Umbilical cord (tissue), 2 donors: ENCODE results near the gene CUX1. TPM values are rescaled to one million over a fixed set of nuclear protein-coding genes. Genes with fewer than 3 reads are reported as not detected.
"Not testable (repeated sequence)": the region's sequence is repeated elsewhere in the genome, so short reads cannot be mapped to it uniquely, and the experiment has no call there.

ENCODE experiments used
- DNase-seq: peaks from one replicate; pipeline ENCODE4 v3.0.0-alpha.2; 2015; ENCODE audit warnings: low spot score
- total RNA-seq: library from RNA; depleted of rRNA; stranded (reverse); fragments of >200 nt; gene quantifications from one replicate; pipeline ENCODE4 v1.2.3, GENCODE V29; 2014; ENCODE audit warnings: low replicate concordance; ENCODE audit not compliant: insufficient read depth

Gene CUX1
- total RNA-seq, 1 donor from 2014 or later = 92.0 TPM

- no peak for DNase-seq
Measured at GRCh38 chr7:101854084-101854865, 36.8 kb downstream of the CUX1 start.

- DNase-seq = peak; percentile 79
Measured at GRCh38 chr7:101856473-101857357, 39.3 kb downstream of the CUX1 start.

GRCh38 chr7:101857358-101857811, 40.0 kb downstream of the CUX1 start:
- no peak for DNase-seq

GRCh38 chr7:101858437-101859385, 41.3 kb downstream of the CUX1 start:
- DNase-seq = no peak

- DNase-seq = no peak
Measured at GRCh38 chr7:101859411-101860106, 42.1 kb downstream of the CUX1 start.

GRCh38 chr7:101860316-101861217, 43.1 kb downstream of the CUX1 start:
- DNase-seq = no peak

- no peak for DNase-seq
Measured at GRCh38 chr7:101861218-101861775, 43.9 kb downstream of the CUX1 start.

GRCh38 chr7:101862280-101863220, 45.1 kb downstream of the CUX1 start:
- DNase-seq = peak; percentile 48

GRCh38 chr7:101863598-101863997, 46.2 kb downstream of the CUX1 start:
- no peak for DNase-seq

GRCh38 chr7:101864039-101864438, 46.6 kb downstream of the CUX1 start:
- no peak for DNase-seq

GRCh38 chr7:101865031-101865430, 47.6 kb downstream of the CUX1 start:
- no peak for DNase-seq

GRCh38 chr7:101865455-101865854, 48.0 kb downstream of the CUX1 start:
- DNase-seq = no peak

GRCh38 chr7:101866328-101866727, 48.9 kb downstream of the CUX1 start:
- no peak for DNase-seq

GRCh38 chr7:101867265-101867664, 49.8 kb downstream of the CUX1 start:
- DNase-seq = no peak

GRCh38 chr7:101867681-101868080, 50.3 kb downstream of the CUX1 start:
- DNase-seq = not testable (repeated sequence)

GRCh38 chr7:101868191-101868950, 50.9 kb downstream of the CUX1 start:
- DNase-seq = peak; percentile 80
